Measurements from ENCODE around the gene STYXL2.

The STYXL2 gene

DNA sequence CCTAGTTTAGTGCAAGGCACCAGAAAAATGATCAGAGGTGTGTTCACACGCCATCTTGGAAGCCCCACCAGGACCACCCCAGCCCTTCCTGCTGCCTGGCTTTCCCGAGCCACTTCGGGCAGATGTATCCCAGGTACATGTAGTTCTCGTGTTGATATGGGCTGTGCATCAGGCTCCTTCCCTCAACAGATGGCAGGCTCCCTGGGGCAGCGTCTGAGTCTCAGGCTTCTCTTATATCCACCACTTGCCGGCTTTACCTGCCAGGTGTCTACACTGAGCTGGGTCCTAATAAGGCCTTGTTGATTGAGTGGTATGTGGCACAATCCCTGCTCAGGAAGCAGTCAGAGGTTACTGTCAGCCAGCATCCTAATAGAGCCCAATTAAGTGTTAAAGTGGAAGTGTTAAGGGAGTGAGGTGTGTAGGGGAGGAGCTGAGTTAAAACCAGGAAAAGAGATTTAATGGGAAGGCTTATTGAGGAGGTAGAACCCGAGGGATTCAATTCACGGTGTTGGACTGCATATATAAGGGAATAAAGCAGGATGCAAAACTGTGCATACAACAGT lies 12.2 kb upstream of the STYXL2 start:
- no peak for DNase-seq (ENCODE audit: low read depth)

DNA sequence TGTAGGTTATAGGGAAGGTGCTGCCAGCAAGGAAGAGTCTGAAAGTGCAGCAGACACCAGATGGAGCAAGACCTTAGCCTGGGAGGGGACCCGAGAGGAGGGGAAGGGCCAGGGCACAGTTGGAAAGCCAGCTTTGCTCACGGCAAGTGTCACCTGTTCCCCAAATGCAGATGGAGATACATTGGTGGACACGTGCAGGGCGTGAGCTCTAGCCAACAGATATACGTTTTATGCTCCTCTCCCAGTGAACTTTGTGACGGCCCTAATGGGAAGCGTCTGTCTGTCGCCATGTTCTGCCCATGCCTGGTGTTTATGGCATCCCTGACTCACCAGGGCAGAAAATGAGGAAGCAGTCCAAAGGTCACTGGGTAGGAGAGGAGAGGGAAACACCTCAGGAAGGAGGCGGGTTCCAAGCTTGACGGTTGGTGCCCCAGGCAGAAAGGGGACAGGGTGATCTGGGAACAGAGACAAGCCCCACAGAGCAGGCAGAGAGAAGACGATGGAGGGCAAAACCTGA lies 11.3 kb upstream of the STYXL2 start:
- no peak for DNase-seq (ENCODE audit: low read depth)

DNA sequence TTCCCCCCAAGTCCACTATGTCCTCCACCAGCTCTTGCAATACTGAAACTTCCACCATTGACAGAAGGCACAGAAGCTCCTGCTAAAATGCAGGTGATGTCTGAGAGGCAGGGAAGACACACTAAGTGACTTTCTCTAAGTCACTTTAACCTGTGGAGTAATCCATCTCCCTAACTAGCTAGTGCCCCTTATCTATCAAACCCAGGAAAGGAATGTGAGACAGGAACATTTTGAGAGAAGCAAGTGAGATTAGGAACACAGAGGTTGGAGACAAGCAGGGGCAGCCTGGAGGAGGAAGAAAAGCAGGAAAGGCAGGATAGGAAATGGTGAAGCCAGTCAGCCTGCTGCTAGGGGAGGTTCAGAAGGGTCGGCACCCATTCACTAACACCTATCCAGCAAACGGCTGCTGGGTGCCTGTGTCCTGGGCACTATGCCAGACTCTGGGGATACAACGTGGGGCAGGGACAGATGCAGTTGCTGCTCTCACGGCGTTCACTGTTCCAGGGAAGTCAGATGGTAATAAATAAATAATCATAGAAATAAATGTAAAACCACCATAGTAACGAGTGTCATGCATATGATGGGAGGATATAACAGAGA lies 10.7 kb upstream of the STYXL2 start:
- DNase-seq (ENCODE audit: low read depth), result no peak

DNA sequence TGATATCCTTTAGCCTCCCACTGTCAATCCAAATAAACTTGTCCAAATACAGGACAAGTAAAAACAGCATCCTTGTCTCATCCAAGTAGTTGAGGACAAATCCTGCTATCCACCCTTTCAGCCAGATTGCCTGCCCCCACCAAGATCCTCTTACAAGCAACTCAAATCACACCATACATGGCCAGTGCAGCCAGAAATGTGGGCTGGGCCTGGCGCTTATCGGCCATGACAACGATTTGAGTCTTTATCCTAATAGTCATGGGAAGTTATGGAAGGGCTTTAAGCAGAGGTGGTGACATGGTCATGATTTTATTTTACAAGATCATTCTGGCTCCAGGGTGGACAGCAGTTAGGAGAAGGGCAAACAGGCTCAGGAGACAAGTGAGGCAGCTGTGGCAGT lies 10.0 kb upstream of the STYXL2 start:
- no peak for DNase-seq (ENCODE audit: low read depth)

DNA sequence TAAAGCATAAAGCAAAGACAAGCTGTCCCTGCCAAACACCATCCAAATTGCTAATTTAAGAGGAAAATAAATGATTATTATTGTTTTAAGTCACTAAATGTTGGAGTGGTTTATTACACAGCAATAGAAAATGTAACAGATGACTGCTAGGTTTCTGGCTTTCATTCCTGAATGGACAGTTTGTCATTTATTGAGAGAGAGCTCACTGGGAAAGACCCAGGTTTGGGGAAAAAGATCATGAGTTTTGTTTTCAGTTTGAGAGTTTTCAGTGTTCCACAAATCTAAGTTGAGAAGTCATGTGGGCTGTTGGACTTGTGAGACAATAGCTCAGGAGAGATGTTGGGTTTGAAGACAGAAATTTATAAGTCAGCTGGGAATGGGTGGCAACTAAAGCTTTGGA lies 9.1 kb upstream of the STYXL2 start:
- no peak for DNase-seq (ENCODE audit: low read depth)

DNA sequence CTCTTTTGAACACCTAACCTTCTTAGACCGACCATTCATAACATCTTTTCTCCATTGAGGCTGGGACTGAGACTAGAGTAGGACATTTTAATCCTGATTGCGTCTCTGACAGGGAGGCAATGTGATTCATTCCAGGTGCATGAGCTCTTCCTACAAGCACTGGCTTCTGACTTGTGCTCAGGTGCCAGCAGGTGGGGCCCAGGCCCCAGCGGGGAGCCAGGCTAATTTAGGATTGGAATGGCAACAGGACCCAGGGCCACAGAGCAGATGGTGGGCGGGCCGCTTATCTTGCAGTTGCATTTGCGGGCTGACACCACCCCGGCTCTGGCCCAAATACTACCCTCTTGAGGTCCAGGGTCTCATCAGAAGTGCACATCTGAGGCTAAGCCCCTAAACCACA lies 7.8 kb upstream of the STYXL2 start:
- no peak for DNase-seq (ENCODE audit: low read depth)

DNA sequence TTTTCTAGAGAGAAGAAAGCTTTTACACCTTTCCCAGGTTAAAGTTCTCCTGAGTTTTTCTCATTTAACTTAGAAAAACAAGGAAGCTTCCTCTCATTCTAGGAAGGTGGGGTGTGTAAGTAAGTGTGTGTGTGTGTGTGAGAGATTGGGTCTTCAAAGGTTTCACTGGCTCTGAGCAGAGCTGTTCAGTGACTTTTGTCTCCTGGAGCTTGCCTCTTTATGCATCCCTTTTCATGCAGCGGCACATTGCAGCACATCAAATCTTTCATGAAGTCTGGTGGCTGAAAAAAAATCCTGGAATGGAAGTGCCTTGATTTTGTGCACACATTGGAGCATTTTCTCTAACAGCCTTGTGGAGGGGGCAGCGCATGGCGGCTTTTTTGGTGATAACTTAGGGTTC lies 7.1 kb upstream of the STYXL2 start:
- DNase-seq (ENCODE audit: low read depth), result no peak

DNA sequence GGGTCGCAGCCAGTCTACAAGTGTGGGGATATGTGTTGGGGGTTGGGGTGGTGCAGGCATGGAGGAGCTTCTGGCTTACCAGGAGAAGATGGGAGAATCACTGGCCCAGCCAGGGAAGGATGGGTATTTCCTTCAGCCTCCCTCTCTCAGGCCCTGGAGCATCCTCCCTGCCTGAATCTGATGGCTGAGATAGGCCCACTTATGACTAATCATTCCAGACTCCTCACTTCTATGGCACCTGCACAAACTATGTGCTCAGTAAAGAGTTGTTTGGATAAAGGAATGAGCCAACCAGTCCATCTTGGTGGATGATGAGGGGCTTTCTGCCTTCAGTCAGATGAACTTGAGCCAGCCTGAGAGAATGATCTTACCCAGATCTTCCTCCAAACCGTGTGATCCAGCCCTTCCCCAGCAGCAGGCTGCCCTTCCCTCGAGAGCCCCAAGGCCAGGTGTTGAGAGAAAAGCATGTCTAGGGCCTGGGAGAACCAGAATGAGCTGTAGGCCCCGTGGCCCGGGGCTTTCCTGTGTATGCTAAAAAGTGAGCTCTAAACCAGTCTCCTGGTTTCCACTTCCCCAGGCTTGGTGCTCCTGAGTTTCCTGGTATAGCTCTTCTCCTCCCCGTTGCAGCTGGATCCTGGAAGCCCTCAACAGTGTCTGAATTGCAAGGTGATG lies 5.0 kb upstream of the STYXL2 start:
- no peak for DNase-seq (ENCODE audit: low read depth)

DNA sequence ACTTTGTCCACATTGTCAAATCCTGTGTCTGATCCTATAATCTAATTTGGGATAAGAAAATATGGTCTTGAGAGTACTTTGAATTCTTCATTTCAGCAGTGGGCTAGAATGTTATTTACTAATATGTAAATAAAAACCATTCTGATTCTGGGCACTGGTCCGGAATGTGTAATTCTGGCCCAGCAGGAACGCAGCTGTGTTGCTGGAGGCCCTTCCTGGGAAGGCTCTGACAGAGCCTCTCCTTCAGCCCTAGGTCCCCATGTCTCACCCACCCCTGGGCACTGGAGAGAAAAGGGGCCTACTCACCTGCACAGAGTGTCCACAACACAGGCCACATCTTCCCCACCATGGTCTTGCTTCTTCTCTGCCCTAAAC lies 3.9 kb upstream of the STYXL2 start:
- no peak for DNase-seq (ENCODE audit: low read depth)

DNA sequence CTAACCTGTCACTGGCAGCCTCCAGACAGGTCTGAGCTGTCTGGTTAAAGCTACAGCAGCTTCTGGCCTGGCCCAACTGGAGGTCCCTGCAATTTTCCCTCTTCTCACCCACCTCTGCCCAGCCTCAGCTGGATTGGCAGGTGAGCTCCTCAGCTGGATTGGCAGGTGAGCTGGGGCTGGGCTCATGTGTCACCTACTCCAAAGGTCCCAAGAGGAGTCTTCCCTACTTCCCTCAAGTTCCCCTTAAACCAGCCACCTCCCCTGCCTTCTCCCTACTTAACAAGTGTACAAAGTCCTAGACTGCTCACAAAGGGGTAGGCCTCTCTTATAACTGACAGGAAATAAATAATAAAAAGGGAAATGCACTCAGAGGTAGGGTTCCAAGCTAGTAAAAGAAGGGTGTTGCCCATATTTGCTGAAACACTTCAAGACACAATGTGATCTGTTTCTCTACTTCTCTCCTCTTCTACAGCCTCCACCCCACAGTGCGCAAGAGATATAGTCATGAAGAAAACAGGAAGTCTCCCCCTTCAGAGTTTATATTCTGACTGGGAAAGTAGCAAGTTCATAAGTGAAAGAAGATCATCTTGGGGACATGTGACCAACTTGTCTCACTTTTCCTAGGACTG lies 3.4 kb upstream of the STYXL2 start, which contains the start of gene GPA33:
Gene GPA33, minus strand, starts transcription at position 64 of the 629 bp plus-strand sequence. CDS start 90 bp downstream, outside the sequence.
- no peak for DNase-seq (ENCODE audit: low read depth)

DNA sequence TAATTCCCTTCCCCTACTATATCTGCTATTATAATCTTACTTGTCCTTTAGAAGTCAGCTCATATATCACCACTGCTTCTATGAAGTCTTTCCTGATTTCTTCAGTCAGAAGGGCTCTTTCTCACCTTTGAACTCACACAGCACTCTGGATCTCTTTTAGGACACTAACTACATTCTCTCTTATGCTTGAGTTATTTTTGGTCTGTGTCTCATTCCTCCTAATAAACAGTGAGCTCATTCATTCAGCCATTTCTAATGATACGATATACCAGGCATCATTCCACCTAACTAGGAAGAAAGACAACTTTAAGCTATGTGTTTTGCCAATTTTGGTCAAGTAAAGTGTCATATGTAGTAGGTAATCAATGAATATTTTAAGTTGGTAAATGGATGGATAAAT lies 1.2 kb upstream of the STYXL2 start:
- DNase-seq (ENCODE audit: low read depth), result no peak

DNA sequence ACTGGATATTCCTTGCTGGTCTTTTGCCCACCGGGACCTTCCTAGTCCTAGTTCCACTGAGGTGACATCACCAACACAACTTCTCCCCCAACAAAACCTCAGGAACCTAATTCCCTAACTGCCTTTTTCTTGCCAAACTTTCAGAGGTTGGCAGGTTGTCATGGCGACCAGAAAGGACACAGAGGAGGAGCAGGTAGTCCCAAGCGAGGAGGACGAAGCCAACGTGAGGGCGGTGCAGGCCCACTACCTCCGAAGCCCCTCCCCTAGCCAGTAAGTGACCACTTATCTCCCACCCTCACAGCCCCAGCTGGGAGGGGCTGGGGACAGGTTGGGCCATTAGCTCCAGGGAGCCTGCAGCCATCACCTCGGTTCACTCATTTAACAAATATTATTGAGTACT lies 815 bp downstream of the STYXL2 start:
- no peak for DNase-seq (ENCODE audit: low read depth)

DNA sequence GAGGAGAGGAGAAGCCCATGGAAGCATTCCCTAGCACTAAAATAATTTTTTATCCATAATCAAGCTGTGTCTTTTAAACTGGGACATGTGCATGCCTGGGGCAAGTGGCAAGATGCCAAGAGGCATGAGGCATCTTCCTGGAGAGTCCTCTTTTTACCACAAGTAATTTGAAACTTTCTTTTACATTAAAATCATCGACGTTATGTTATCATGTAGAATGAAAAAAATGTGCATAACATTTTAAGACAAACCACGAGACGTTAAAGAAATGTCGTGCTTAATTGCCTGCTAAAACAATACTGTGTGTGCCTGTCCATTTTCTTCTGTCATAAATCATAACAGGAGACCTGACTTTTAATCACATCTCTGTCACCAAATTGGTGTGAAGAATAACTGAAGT lies 1.5 kb downstream of the STYXL2 start:
- no peak for DNase-seq (ENCODE audit: low read depth)

DNA sequence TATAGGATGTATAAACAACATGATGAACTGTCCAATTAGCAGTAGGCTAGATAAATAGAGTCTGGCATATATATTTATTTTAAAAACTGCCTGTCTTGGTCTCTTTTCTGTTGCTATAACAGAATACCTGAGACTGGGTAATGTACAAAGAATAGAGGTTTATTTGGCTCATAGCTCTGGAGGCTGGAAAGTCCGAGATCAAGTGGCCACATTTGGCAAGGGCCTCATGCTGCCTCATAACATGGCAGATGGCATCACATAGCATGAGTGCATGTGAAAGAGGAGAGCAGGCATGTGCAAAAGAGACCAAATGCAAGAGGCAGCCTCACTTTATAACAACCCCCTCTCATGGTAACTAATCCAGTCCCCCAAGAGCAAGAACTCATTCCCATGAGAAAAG lies 6.0 kb downstream of the STYXL2 start:
- DNase-seq (ENCODE audit: low read depth), result no peak

DNA sequence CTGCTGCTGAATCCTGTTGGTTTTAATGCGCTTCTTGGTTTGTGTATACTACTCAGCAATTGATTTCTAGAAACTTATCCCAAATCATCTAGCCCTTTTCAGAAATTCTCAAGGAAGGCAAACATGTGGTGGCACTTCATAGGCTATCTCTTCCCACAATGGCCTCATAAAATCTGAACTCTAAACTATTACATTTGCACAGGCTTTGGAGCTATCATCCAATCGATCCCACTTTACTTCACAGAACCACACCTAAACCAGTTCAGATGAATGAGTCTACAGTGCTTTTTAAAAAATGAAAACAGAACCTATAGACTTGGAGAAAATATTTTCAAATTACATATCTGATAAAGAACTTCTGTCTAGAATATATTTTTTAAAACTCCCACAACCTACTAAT lies 6.9 kb downstream of the STYXL2 start:
- no peak for DNase-seq (ENCODE audit: low read depth)

DNA sequence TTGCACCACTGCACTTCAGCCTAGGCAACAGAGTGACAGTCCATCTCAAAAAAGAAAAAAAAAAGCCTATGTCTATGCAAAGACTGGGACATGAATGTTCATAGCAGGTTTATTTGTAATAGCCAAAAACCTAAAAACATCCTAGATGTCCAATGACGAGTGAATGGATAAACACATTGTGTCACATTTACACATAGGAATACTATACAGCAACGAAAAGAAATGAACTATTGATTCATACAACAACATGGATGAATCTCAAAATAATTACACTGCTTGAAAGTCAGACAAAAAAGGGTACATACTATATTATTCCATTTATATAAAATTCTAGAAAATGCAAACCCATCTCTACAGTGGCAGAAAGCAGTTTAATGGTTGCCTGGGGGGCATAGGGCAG lies 7.9 kb downstream of the STYXL2 start:
- no peak for DNase-seq (ENCODE audit: low read depth)

DNA sequence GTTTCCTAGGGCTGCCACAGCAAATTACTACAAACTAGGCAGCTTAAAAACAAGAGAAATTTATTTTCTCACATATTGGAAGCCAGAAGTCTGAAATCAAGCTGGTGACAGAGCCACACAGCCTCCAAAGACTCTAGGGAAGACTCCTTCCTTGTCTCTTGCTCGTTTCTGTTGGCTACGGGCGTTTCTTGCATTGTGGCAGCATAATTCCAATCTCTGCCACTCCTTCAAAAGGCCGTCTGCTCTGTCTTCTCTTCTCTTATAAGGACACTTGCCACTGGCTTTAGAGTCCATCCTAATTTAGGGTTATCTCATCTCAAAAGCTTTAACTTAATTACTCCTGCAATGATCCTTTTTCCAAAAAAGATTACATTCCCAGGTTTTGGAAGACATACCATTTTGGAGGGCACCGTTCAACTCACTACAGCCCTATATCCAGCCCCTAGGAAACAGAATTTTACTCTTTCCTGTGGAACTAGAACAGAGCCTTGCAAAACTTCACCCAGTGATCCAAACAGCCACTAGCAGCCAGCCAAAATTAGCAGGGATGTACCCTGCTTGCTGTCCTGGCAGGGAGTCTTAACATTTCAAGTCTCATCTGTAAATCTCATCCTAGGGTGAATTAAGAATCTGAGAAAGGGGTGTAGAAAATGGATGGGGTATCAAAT lies 9.2 kb downstream of the STYXL2 start:
- no peak for DNase-seq (ENCODE audit: low read depth)

DNA sequence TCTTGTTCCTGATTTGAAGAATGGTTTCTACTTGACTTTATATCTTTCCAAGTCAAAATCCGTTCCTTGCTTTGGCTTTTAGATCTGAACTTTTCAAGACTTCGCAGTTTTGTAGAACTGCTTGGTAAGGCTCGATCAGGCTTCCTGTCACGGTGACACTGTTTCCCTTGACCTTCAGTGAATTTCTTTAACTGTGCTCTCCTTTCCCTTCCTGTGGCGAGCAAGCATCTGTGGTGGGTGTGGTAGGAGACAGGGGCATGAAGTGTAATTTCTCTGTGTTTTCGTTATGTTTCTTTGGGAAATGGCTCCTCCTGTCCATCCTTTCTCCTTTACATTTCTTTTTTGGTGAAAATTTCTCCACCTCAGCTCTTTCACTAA lies 10.4 kb downstream of the STYXL2 start:
- no peak for DNase-seq (ENCODE audit: low read depth)

DNA sequence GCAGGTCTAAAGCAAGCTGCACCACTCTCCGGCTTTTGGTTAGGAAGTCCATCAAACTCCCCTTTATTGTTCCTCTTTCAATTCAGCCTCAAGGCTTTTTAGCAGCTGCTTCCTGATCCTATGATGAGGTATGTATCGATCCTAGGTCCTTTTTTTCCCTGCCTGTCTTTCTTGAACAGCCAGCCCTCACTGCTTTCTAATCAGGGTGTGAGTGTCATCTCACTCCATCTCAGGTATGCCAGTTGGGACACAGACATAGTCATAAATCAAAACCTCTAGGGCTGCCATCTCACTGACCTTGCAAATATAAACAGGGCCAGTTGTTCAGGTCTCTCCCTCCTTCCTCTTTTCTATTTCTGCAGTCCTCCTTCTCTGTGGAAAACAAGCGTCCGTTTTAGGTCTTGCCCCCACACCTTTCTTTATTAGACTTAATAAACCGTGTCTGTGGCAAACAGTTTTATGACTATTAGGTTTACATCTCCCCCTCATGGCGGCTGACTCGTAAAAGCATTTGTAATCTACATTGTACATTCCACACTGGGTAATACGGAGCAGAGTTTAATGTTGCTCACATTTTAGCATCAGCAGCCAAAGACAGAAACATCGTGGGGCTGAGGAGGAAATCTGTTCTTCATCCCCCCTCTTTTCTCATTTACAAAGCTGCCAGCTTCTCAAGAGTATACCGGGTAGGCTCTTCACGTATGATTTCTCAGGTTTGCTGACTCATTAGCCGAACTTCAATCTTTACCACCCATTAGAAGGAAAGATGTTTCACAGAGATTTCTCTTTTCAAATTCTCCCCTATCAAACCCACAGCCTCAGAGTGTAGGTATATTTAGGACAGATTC lies 11.6 kb downstream of the STYXL2 start:
- DNase-seq (ENCODE audit: low read depth), result no peak

DNA sequence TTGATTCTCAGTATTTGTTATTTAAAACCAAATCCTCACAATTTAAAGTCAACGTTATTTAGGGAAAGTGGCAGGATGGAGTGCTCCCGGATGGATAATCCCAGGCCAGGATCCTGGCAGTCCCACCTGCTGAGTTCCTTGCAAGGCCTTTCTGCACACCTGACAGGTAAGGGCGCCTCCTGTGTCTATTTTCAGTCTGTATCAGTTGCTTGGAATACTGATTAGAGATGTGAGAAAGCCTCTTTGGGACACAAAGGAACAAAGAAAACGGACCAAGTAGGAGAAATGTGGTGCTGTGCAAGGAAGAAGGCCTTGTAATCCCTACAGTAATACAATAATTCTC lies 12.2 kb downstream of the STYXL2 start:
- no peak for DNase-seq (ENCODE audit: low read depth)

DNA sequence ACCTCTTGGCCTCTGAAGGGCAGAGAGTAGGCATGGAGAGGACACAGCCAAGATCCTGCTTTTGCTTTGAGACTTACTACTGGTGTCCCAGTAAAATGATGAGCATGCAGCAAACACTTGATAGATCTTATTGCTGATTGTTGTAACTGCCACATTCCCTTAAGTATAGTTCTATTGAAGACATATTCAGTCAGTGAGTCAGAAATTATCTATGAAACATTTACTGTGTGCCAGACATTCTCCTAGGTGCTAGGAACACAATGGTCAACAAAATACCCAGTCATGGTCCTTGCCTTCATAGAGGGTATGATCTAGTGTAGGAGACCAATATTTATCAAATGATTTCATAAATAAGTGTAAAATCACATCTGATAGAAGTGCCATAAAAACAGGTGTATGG lies 13.6 kb downstream of the STYXL2 start:
- DNase-seq (ENCODE audit: low read depth), result no peak

DNA sequence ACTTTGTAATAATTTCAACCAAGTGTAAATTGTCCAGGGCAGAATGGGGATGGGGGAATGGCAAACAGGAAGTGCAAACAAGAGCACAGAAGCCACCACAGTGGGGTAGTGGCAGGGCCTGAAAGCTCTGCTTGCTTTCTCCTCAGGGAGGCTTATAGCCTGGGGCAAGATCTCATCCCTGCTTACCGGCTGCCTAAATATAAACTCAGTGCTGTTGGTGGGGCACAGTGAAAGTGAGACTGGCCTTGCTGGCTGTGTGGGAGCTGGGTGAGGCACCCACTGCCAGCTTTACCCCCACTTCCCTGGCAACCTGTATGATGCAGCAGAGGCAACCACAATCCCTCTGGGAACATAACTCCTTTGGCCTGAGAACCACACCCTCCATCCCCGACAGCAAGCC lies 15.2 kb downstream of the STYXL2 start:
- DNase-seq (ENCODE audit: low read depth), result no peak
